D721Med (cell line): ENCODE data around the gene NUDT16L1.
"Not testable (repeated sequence)": the region's sequence is repeated elsewhere in the genome, so short reads cannot be mapped to it uniquely, and the experiment has no call there.

Source experiments
- DNase-seq: peaks from one replicate; pipeline ENCODE4 v3.0.0; 2011; ENCODE audit warnings: low spot score; ENCODE audit not compliant: insufficient read length
- FAIRE-seq: peaks from 2 replicates; lab custom pipeline; 2011; peaks lifted over from hg19 to GRCh38; lab: Jason Lieb, UNC
- CTCF ChIP-seq: IDR thresholded peaks from 2 replicates; pipeline ENCODE4 v1.5.1; 2012; ENCODE audit warnings: mild to moderate bottlenecking, control low read depth; ENCODE audit not compliant: insufficient read depth; ENCODE audit errors: missing control alignments

Gene NUDT16L1

GRCh38 chr16:4737545-4737944 lies 44.2 kb downstream of the NUDT16L1 start:
- TF ChIP-seq CTCF: no peak
- FAIRE-seq (no peak), DNase-seq (no peak)

- not testable (repeated sequence) for FAIRE-seq, DNase-seq
Measured at GRCh38 chr16:4738370-4738769, 45.0 kb downstream of the NUDT16L1 start.

GRCh38 chr16:4743226-4743878 lies 50.0 kb downstream of the NUDT16L1 start:
- FAIRE-seq (no peak), DNase-seq (no peak)
- TF ChIP-seq CTCF: no peak

GRCh38 chr16:4744555-4745273 lies 51.4 kb downstream of the NUDT16L1 start:
- DNase-seq (no peak), FAIRE-seq (no peak)
- no peak for TF ChIP-seq CTCF

GRCh38 chr16:4745274-4745569 lies 51.9 kb downstream of the NUDT16L1 start:
- TF ChIP-seq CTCF: no peak
- FAIRE-seq (no peak), DNase-seq (no peak)
